HUES64 (cell line): ENCODE results near the gene BROX.
"Not testable (repeated sequence)": the region's sequence is repeated elsewhere in the genome, so short reads cannot be mapped to it uniquely, and the experiment has no call there.

Experiments
- H3K27ac ChIP-seq: 2 replicates; pipeline ENCODE4 v1.7.0; 2013; ENCODE audit warnings: low read depth, low read length, inconsistent platforms
- H3K27me3 ChIP-seq: 2 replicates; pipeline ENCODE4 v1.6.1; 2013; ENCODE audit warnings: mild to moderate bottlenecking, low read length; ENCODE audit not compliant: insufficient read depth
- H3K36me3 ChIP-seq: 2 replicates; pipeline ENCODE4 v1.6.1; 2013; ENCODE audit warnings: mild to moderate bottlenecking, low read length; ENCODE audit not compliant: insufficient read depth
- H3K4me1 ChIP-seq: 2 replicates; pipeline ENCODE4 v1.6.1; 2013; ENCODE audit warnings: mild to moderate bottlenecking, low read length, moderate library complexity; ENCODE audit not compliant: insufficient read depth
- H3K4me3 ChIP-seq: 2 replicates; pipeline ENCODE4 v1.5.1; 2013; ENCODE audit warnings: mild to moderate bottlenecking, low read length, moderate library complexity
- H3K9ac ChIP-seq: 2 replicates; pipeline ENCODE4 v1.6.1; 2013; ENCODE audit warnings: mild to moderate bottlenecking, low read depth, low read length
- H3K9me3 ChIP-seq: 2 replicates; pipeline ENCODE4 v1.6.1; 2013; ENCODE audit warnings: low read depth, low read length; ENCODE audit not compliant: insufficient read depth
- WGBS: fragments of 150-250, 120-280 bp; methylation state at CpG from one replicate; pipeline ENCODE4 v1.1.7; 2013; ENCODE audit warnings: missing lambda C conversion rate; 5-methylcytosine and 5-hydroxymethylcytosine counted together

The BROX gene

GRCh38 chr1:222732216-222733159 lies 20.1 kb downstream of the BROX start:
- 93% methylated on average over 3 of the region's 3 CpGs for WGBS
- no peaks in the 10 kb centered on the region for H3K27me3 ChIP-seq
- H3K4me3 ChIP-seq = no peak overlapping the region
- no peak overlapping the region for H3K27ac ChIP-seq
- H3K9ac ChIP-seq = no peak overlapping the region
- H3K9me3 ChIP-seq = no peaks in the 10 kb centered on the region
- peaks cover 76% of the 10 kb centered on the region for H3K36me3 ChIP-seq
- peaks cover 21% of the 10 kb centered on the region for H3K4me1 ChIP-seq

- Histone ChIP-seq H3K36me3 (peaks cover 53% of the 10 kb centered on the region), H3K9me3 (no peaks in the 10 kb centered on the region), H3K27me3 (no peaks in the 10 kb centered on the region), H3K9ac (no peak overlapping the region), H3K4me1 (peaks cover 24% of the 10 kb centered on the region), H3K27ac (no peak overlapping the region), H3K4me3 (no peak overlapping the region)
- no CpG with 5 or more reads among the region's 1 CpG for WGBS
Measured at GRCh38 chr1:222734740-222735139, 22.4 kb downstream of the BROX start.

DNA sequence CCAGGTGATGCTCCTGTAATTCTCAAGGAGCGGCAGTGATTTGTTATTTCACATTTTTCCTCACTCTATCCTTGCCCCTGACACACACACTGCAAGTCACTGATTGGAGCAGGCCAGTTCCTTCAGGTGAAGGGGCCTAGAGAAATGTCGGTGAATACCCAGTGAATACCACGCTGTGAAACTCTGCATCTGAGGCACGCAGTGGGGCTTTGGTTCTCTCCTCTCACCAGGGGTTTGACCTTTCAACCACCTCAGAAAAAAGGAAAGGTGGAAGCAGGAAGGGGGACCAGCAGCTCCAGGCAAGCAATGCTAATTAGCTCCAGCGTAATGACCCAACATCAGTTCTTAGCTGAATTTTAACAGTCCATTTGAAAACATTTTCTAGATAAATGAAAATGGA lies 24.1 kb downstream of the BROX start:
- Histone ChIP-seq H3K4me1 (peaks cover 24% of the 10 kb centered on the region), H3K9me3 (no peaks in the 10 kb centered on the region), H3K36me3 (peaks cover 36% of the 10 kb centered on the region), H3K9ac (no peak overlapping the region), H3K4me3 (0 out of 2 replicates have a peak overlapping the region, but pooled peaks have one; percentile 3), H3K27ac (peak overlapping the region; percentile 63), H3K27me3 (no peaks in the 10 kb centered on the region)
- WGBS = 9% methylated on average over 4 of the region's 5 CpGs

- 50% methylated on average over 1 of the region's 1 CpG for WGBS
- Histone ChIP-seq H3K4me3 (0 out of 2 replicates have a peak within 1 kb of the TSS, but pooled peaks have one; percentile 3), H3K27ac (peak within 1 kb of the TSS; percentile 63), H3K36me3 (peaks cover 31% of the 10 kb centered on the region), H3K27me3 (no peaks in the 10 kb centered on the region), H3K9me3 (no peaks in the 10 kb centered on the region), H3K9ac (no peak within 1 kb of the TSS), H3K4me1 (peaks cover 24% of the 10 kb centered on the region)
Measured at GRCh38 chr1:222736972-222737371, 24.6 kb downstream of the BROX start, which contains the start of gene FAM177B. TSS of gene FAM177B (plus strand) at chr1:222737202. CDS start at chr1:222746546, 9,344 bp downstream.

DNA sequence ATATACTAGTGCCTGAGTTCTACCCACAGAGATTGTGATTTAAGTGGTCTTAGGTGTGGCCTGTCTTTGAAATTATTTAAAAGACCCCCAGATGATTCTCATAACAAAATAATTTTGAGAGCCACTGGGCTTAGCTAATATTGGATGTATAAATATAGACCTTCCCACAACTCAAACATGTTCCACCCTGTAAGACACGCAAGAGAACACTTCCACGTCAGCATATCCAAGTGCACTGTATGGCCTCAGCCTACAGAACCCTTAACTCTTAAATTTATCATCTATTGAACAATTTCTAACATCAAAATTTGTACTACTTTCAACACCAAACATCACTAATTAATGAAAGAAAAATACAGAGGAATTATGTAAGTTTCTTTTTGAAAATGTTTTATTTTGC lies 27.1 kb downstream of the BROX start:
- peaks cover 24% of the 10 kb centered on the region for H3K4me1 ChIP-seq
- peaks cover 10% of the 10 kb centered on the region for H3K36me3 ChIP-seq
- no peak overlapping the region for H3K9ac ChIP-seq
- no peak overlapping the region for H3K4me3 ChIP-seq
- H3K27ac ChIP-seq = no peak overlapping the region
- no peaks in the 10 kb centered on the region for H3K9me3 ChIP-seq
- H3K27me3 ChIP-seq = no peaks in the 10 kb centered on the region
- 96% methylated on average over 2 of the region's 2 CpGs for WGBS

GRCh38 chr1:222739929-222740328 lies 27.6 kb downstream of the BROX start:
- WGBS = 86% methylated on average over 1 of the region's 1 CpG
- Histone ChIP-seq H3K27ac (no peak overlapping the region), H3K4me3 (no peak overlapping the region), H3K27me3 (no peaks in the 10 kb centered on the region), H3K9me3 (no peaks in the 10 kb centered on the region), H3K4me1 (peaks cover 24% of the 10 kb centered on the region), H3K36me3 (peaks cover 5% of the 10 kb centered on the region), H3K9ac (no peak overlapping the region)

GRCh38 chr1:222741630-222742457 lies 29.5 kb downstream of the BROX start:
- not testable (repeated sequence) for H3K36me3 ChIP-seq, H3K27me3 ChIP-seq, H3K9ac ChIP-seq, H3K4me3 ChIP-seq, H3K4me1 ChIP-seq, H3K27ac ChIP-seq, H3K9me3 ChIP-seq
- WGBS = 97% methylated on average over 3 of the region's 5 CpGs

- Histone ChIP-seq H3K9ac (no peak overlapping the region), H3K27me3 (no peaks in the 10 kb centered on the region), H3K9me3 (no peaks in the 10 kb centered on the region), H3K36me3 (no peaks in the 10 kb centered on the region), H3K4me1 (no peaks in the 10 kb centered on the region), H3K4me3 (no peak overlapping the region), H3K27ac (no peak overlapping the region)
Measured at GRCh38 chr1:222749927-222750326, 37.6 kb downstream of the BROX start.

- no CpG with 5 or more reads among the region's 1 CpG for WGBS
- Histone ChIP-seq H3K9me3 (no peaks in the 10 kb centered on the region), H3K9ac (no peak overlapping the region), H3K4me1 (no peaks in the 10 kb centered on the region), H3K27ac (no peak overlapping the region), H3K4me3 (no peak overlapping the region), H3K36me3 (no peaks in the 10 kb centered on the region), H3K27me3 (no peaks in the 10 kb centered on the region)
Measured at GRCh38 chr1:222750651-222751050, 38.3 kb downstream of the BROX start.

DNA sequence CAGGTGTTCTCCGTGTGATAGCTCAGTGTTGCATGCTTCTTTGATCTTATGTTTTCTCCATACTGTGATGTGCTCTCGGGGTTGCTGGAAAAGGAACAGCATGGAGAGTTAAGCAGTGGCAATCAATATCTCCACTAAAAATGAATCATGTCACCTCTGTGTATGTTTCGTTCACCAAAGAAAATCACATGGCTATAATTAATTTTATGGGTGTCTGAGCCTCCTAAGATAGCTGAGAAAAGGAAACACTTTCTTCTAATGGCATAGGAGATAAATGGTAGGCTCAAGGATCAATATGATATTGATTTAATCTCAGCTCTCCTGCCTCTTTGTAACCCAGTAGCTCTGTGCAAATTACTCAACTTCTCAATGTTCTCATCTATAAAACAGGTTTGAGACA lies 38.9 kb downstream of the BROX start:
- Histone ChIP-seq H3K4me3 (no peak overlapping the region), H3K27ac (no peak overlapping the region), H3K36me3 (no peaks in the 10 kb centered on the region), H3K27me3 (no peaks in the 10 kb centered on the region), H3K9me3 (no peaks in the 10 kb centered on the region), H3K9ac (no peak overlapping the region), H3K4me1 (no peaks in the 10 kb centered on the region)
- 89% methylated on average over 3 of the region's 3 CpGs for WGBS
